ENCODE data around the gene SORCS1.

GRCh38 chr10:106935978-106936451 lies 228.5 kb downstream of the SORCS1 start:
- TF ChIP-seq CTCF (IDR thresholded peaks at IDR 0.05; ENCODE audit: insufficient read depth, low read length, poor library complexity, severe bottlenecking) (no peak), EZH2phosphoT487 (conservative IDR thresholded peaks at IDR 0.05; ENCODE audit: low read length) (no peak)
